H1 (cell line): ENCODE results near the gene SLC25A27.
"Not testable (repeated sequence)": the region's sequence is repeated elsewhere in the genome, so short reads cannot be mapped to it uniquely, and the experiment has no call there.

ENCODE experiments used
- CTCF ChIP-seq, 3 experiments: IDR thresholded peaks; 1 replicate in 2 of 3; 2 replicates in 1 of 3; pipeline versions ENCODE4 v1.5.1 to v1.6.1; 2011; ENCODE audit warnings: low read length in 3 of 3, mild to moderate bottlenecking in 3 of 3, inconsistent platforms in 2 of 3, low read depth in 1 of 3, moderate library complexity in 1 of 3; ENCODE audit not compliant: insufficient read depth in 1 of 3; ENCODE audit errors: control extremely low read depth in 1 of 3
- E2F6 ChIP-seq: IDR thresholded peaks from 2 replicates; pipeline ENCODE4 v1.6.1; 2012; ENCODE audit warnings: inconsistent platforms
- POLR2A ChIP-seq, 2 experiments: IDR thresholded peaks; 1 replicate in 1 of 2; 2 replicates in 1 of 2; pipeline ENCODE4 v1.6.1; 2011; ENCODE audit warnings: low read depth in 2 of 2, low read length in 2 of 2, mild to moderate bottlenecking in 2 of 2; ENCODE audit errors: control extremely low read depth in 1 of 2

DNA sequence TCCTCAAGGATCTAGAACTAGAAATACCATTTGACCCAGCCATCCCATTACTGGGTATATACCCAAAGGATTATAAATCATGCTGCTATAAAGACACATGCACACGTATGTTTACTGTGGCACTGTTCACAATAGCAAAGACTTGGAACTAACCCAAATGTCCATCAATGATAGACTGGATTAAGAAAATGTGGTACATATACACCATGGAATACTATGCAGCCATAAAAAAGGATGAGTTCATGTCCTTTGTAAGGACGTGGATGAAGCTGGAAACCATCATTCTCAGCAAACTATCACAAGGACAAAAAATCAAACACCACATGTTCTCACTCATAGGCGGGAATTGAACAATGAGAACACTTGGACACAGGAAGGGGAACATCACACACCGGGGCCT, 4.7 kb upstream of the SLC25A27 start:
- not testable (repeated sequence) for TF ChIP-seq E2F6; CTCF (IDR thresholded peaks at IDR 0.05; ENCODE audit: control extremely low read depth in 1 of 3, insufficient read depth in 1 of 3, low read depth in 1 of 3, low read length in 3 of 3); POLR2A (IDR thresholded peaks at IDR 0.05; ENCODE audit: control extremely low read depth in 1 of 2, low read depth in 2 of 2, low read length in 2 of 2)
